Measurements from ENCODE around the gene BLVRB.

DNA sequence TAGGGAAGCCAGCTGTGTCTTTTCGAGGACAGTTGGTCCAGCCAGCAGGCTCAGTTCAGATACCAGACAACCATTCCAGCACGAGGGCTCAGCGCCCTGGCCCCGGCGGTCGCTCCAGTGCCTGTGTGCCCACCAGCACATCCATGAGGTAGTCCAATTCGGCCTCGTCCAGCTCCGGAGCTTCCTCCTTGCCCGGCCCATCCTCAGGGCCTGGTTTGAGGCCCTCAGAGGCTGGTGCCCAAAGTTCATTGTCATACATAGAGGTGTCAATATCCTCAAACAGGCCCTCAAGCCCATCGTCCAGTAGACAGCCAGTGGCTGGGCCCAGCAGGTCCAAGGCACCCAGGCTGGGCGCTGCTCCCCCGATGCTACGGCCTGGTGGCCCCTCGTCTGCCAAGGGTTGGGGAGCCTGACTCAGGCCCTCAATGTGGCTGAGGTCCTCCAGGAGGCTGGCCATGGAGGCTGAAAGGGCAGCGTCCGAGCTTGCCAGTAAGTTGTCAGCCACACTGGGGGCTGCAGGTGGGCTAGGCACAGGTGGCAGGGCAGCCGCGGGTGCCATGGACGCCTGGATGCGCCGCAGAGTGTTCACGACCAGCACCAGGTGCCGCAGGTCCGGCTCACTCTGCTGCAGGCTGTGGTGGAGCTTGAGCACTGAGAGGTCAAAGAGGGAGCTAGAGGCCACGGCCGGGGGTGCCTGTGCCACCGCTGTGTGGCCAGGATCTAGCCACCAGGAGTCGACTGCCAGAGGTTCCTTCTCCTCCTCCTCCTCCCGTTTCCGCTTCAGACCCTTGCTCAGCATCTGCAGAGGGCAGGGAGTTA is 42.6 kb downstream of the BLVRB start:
- TF ChIP-seq, protein P1, sequence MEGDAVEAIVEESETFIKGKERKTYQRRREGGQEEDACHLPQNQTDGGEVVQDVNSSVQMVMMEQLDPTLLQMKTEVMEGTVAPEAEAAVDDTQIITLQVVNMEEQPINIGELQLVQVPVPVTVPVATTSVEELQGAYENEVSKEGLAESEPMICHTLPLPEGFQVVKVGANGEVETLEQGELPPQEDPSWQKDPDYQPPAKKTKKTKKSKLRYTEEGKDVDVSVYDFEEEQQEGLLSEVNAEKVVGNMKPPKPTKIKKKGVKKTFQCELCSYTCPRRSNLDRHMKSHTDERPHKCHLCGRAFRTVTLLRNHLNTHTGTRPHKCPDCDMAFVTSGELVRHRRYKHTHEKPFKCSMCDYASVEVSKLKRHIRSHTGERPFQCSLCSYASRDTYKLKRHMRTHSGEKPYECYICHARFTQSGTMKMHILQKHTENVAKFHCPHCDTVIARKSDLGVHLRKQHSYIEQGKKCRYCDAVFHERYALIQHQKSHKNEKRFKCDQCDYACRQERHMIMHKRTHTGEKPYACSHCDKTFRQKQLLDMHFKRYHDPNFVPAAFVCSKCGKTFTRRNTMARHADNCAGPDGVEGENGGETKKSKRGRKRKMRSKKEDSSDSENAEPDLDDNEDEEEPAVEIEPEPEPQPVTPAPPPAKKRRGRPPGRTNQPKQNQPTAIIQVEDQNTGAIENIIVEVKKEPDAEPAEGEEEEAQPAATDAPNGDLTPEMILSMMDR (IDR thresholded peaks at IDR 0.05; ENCODE audit: low read length), result no peak
- TF ChIP-seq EZH2phosphoT487 (IDR thresholded peaks at IDR 0.05; ENCODE audit: low read length) (no peak), EZH2 (optimal IDR thresholded peaks at IDR 0.05; ENCODE audit: low read depth, low read length) (no peak)
